GM12874 (cell line): ENCODE measurements around the gene RAB10.

Experiments
- TF ChIP-seq, protein P1 (sequence below): IDR thresholded peaks from 2 replicates; pipeline ENCODE4 v1.5.1; 2011; ENCODE audit warnings: low read depth, mild to moderate bottlenecking, control low read depth, low read length, moderate library complexity; ENCODE audit not compliant: insufficient read depth

Gene RAB10

GRCh38 chr2:26010943-26011342, 22.9 kb upstream of the RAB10 start:
- TF ChIP-seq, protein P1, sequence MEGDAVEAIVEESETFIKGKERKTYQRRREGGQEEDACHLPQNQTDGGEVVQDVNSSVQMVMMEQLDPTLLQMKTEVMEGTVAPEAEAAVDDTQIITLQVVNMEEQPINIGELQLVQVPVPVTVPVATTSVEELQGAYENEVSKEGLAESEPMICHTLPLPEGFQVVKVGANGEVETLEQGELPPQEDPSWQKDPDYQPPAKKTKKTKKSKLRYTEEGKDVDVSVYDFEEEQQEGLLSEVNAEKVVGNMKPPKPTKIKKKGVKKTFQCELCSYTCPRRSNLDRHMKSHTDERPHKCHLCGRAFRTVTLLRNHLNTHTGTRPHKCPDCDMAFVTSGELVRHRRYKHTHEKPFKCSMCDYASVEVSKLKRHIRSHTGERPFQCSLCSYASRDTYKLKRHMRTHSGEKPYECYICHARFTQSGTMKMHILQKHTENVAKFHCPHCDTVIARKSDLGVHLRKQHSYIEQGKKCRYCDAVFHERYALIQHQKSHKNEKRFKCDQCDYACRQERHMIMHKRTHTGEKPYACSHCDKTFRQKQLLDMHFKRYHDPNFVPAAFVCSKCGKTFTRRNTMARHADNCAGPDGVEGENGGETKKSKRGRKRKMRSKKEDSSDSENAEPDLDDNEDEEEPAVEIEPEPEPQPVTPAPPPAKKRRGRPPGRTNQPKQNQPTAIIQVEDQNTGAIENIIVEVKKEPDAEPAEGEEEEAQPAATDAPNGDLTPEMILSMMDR = no peak

GRCh38 chr2:26011609-26011989, 22.3 kb upstream of the RAB10 start:
- TF ChIP-seq, protein P1 = no peak

GRCh38 chr2:26011990-26012856, 21.7 kb upstream of the RAB10 start:
- TF ChIP-seq, protein P1 = no peak

DNA sequence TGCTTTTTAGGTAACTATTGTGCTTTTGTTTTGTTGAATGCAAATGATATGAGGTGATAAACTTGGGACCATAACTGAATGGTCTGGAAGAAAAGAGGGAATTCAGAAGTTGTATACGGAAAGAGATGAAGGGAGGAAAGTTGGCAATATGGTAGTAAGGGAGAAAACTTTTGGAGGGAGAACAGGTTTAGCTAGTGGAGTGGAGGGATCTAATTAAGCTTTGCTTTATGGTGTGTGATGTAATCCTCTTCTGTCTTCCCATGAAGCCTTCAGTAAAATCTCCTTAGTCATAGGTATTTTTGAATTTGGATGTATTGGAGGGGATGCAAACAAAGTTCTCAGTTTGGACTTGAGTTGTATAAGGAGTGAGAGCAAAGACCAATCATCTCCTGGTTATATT, 20.2 kb upstream of the RAB10 start:
- TF ChIP-seq, protein P1 = no peak

DNA sequence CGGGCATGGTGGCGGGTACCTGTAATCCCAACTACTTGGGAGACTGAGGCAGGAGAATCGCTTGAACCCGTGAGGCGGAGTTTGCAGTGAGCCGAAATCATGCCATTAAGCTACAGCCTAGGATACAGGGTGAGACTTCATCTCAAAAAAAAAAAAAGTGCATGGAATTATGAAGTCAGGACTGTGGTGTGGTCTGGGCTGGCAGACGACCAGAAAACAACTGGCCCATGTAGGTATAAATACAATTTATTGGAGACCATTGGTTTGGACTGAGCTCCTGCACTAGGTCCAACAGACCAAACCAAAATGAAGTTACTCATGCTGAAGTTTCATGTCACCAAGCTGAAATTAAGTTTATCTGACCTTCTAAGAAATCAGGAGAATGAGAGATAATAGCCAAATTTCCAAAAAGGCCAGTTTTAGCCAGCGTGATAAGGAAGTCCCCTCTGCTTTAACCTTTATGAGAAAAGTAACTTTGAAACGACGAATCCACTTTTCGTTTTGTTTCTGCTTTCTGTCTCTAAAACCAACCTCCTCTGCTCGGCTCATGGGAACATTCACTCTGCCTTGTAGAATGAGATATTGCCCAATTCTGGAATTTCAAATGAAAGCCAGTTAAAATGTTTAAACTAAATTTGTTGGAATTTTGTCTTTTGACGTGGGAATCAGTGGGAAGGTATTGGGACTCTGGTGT, 17.7 kb upstream of the RAB10 start:
- TF ChIP-seq, protein P1 = no peak

DNA sequence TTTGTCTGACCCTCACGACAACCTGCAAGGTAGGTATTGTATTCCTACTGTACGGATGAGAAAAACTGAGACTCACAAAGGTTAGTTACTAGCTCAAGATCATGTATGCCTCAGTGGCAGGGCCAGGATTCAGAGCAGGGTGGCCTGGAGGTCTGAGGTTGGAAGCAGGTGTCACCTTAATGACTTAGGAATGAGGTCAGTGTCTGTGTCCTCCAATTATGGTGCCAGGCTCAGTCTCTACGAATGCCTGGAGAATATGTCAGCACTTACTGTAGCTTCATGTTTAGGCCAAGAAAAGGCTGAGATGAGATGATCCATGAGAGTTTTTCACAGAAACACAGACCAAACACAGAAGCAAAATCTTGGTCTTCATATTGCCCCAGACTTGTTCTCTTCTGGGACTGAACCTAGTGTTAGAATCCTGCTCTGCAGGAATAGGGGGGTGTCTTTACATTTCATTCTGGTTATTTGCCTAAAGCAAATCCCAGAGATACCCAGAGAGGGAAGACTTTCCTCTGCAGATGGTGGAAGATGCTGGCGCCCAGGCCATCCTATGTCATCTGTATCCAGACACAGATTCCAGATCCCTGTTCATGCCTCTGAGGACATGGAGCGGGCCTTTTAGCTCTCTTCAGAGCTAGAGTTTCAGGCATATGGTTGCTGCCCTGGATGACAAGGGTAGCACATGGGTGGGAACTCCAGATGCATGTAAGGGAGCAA, 16.3 kb upstream of the RAB10 start:
- TF ChIP-seq, protein P1 = no peak
